PFSK-1 (cell line): ENCODE data around the gene TIMP1.

Source experiments
- FOXP2 ChIP-seq: optimal IDR thresholded peaks from 2 replicates; pipeline ENCODE3; 2011; ENCODE audit warnings: borderline replicate concordance, control low read depth, inconsistent platforms; ENCODE audit not compliant: insufficient read depth; ENCODE audit errors: extremely low read length, extremely low read depth
- POLR2AphosphoS5 ChIP-seq: IDR thresholded peaks from 2 replicates; pipeline ENCODE4 v1.6.1; 2012; ENCODE audit warnings: low read depth, mild to moderate bottlenecking, control low read depth, low read length, moderate library complexity
- SIN3A ChIP-seq: IDR thresholded peaks from 2 replicates; pipeline ENCODE4 v1.6.1; 2012; ENCODE audit warnings: mild to moderate bottlenecking, low read length, moderate library complexity, borderline replicate concordance; ENCODE audit not compliant: insufficient read depth
- TAF1 ChIP-seq: IDR thresholded peaks from 2 replicates; pipeline ENCODE4 v1.6.1; 2012; ENCODE audit warnings: low read length, control low read depth, borderline replicate concordance; ENCODE audit not compliant: insufficient read depth
- TF ChIP-seq, protein P1 (sequence below), 2 experiments: IDR thresholded peaks; 2 replicates each; pipeline versions ENCODE4 v1.6.1 to v1.8.0; 2011 to 2012; ENCODE audit warnings: low read depth in 2 of 2, low read length in 2 of 2, control low read depth in 1 of 2, inconsistent platforms in 1 of 2, mild to moderate bottlenecking in 1 of 2, moderate library complexity in 1 of 2; ENCODE audit not compliant: insufficient read depth in 1 of 2

Gene TIMP1

DNA sequence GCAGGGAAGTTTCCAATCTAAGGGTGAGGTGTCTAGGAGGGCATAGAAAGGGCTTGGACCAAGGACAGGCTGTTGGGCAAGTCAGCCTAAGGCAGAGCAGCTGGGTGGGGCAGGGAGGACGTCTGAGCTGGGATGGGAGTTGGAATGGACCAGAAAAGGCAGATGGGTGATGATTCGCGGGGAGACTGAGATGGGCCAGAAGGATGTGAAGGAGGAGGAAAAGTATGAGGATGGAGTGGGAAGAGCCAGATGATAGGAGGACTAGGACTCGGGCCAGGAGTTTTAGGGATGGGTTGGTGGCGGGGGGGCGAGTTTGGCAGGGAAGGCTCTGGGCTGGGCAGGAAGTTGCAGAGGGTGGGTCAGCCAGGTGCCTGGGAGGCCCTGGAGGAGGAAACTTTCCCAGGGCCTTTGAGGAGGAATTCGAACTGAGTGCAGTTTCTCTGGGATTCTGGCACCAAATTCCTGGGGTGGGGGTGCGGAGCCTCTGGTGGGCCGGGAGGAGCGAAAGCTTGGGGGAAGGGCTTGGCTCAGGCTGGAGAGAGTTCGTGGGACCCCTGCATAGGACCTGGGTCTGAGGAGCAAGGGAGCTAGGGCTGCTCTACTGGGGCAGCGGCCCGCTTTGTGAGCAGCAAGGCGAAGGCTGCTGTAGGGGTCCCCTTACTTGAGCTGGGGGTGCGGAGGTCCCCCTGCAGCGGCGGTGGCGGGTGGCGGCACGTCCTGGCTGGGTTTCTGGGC lies 8.7 kb upstream of the TIMP1 start:
- no peak for TF ChIP-seq POLR2AphosphoS5

DNA sequence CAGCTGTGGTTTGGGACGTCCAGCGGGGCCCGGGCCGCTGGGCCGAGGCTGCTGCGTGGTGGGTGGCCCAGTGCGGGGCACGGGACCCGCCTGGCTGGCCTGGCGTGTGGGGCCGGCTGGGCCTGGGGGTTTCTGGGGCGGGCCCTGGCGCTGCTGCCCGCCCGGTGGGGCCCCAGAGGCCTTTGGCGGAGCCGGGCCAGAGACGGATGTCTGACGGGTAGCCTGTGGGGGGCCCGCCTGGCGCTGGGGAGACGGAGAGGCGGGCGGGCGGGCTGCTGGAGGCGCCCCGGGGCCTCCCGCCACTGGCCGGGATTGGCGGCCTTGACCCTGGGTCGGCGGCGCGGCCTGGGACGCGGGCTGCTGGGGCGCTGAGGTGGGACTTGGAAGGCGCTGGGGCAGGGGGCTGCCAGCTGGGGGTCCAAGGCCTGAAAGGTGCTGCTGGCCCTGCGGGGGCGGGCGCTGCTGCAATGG lies 8.1 kb upstream of the TIMP1 start:
- no peak for TF ChIP-seq SIN3A
- no peak for TF ChIP-seq FOXP2
- TF ChIP-seq, protein P1, sequence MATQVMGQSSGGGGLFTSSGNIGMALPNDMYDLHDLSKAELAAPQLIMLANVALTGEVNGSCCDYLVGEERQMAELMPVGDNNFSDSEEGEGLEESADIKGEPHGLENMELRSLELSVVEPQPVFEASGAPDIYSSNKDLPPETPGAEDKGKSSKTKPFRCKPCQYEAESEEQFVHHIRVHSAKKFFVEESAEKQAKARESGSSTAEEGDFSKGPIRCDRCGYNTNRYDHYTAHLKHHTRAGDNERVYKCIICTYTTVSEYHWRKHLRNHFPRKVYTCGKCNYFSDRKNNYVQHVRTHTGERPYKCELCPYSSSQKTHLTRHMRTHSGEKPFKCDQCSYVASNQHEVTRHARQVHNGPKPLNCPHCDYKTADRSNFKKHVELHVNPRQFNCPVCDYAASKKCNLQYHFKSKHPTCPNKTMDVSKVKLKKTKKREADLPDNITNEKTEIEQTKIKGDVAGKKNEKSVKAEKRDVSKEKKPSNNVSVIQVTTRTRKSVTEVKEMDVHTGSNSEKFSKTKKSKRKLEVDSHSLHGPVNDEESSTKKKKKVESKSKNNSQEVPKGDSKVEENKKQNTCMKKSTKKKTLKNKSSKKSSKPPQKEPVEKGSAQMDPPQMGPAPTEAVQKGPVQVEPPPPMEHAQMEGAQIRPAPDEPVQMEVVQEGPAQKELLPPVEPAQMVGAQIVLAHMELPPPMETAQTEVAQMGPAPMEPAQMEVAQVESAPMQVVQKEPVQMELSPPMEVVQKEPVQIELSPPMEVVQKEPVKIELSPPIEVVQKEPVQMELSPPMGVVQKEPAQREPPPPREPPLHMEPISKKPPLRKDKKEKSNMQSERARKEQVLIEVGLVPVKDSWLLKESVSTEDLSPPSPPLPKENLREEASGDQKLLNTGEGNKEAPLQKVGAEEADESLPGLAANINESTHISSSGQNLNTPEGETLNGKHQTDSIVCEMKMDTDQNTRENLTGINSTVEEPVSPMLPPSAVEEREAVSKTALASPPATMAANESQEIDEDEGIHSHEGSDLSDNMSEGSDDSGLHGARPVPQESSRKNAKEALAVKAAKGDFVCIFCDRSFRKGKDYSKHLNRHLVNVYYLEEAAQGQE (IDR thresholded peaks at IDR 0.05; ENCODE audit: insufficient read depth in 1 of 2, low read depth in 2 of 2, low read length in 2 of 2), result no peak
- no peak for TF ChIP-seq POLR2AphosphoS5
- TF ChIP-seq TAF1, result no peak

DNA sequence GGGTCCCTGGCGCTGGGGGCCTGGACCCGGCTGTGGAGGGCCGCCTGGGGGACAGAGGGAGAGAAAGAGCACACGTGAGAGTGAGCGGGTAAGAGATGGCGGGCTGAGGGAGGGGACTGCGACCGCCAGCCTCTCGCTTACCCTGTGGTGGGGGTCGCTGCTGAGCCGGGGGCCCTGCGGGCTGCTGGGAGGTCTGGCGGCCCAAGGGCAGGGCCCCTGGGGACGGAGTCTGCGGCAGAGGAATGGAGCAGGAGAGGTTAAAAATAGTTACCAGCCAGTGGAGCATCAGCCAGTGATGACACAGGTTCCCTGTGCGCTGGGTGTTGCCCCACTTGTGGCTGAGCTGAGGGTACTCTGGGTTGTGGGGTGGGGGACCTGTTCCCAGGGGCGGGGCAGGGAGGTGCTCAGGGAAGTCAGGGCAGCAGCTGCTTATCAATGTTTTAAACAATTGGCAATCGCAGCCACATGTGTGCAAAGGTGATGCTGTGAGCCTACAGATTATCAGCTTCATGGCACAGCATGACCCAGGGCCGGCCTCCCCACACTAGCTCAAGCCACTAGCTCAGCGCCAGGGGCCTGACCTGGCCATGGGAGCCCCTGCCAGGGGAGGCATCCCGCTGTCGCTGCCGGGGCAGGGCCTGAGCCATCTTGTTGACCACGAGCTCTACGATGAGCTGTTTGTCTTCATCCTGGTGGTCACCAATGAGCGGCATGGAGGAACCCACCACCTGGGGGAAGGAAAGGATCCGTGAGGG lies 7.5 kb upstream of the TIMP1 start:
- TF ChIP-seq POLR2AphosphoS5, result no peak

DNA sequence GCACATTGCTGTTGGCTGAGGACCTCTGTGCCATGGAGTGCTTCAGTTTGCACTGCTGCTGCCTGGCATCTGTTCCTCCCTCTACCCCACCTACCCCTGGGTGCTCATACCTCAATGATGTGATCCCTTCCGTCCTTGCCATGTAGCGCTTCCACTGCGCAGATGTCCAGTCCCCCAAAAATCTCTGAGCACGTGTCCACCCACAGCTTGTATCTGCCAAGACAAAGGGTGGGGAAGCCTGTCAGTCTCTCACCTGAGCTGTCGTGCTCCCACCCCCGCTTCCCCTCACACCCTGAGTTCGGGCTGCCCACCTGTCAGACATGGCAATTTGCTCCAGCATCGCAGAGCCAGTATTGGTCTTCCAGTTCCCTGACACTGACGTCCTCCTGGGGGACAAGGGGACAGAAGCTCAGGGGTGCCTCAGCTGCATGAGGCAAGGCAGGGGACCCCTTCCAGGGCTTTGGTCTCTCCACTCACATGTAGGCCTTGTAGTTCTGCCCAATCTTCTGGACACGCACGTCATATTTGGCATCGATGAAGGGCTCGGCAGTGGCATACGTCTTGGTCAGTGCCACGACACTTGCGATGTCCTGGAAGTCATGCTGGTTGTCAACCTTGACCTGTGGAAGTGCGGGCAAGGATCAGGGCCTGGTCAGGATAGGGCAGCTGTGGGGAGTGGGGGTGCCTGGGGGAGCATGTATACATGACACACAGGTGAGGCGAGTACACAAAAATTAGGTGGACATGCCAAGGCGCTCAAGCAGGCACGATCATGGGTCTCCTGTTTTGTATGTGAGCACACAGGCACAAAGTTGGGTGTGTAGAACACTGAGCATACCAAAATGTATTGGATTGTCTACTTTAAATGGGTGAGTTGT lies 6.0 kb upstream of the TIMP1 start:
- TF ChIP-seq, protein P1 (IDR thresholded peaks at IDR 0.05; ENCODE audit: insufficient read depth in 1 of 2, low read depth in 2 of 2, low read length in 2 of 2), result no peak
- TF ChIP-seq FOXP2 (no peak), POLR2AphosphoS5 (no peak), TAF1 (no peak), SIN3A (no peak)

DNA sequence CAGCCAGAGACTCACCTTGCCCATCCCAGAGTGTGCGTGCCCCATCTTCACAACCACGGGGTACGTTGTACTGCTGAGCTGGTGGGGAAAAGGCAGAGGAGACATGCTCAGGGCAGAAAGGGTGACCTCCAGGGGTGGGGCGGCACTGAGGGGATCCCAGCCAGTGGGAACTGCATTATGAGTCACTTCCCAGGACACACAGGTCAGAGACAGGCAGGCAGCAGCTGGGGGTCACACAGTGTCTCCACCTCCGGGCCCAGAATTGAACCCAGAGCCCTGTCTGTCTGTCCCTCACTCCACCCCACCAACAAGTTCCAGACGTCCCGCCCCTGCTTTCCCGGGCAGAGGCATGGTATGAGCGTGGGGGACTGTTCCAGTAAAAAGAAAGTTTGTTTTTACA lies 4.8 kb upstream of the TIMP1 start:
- TF ChIP-seq, protein P1 (IDR thresholded peaks at IDR 0.05; ENCODE audit: insufficient read depth in 1 of 2, low read depth in 2 of 2, low read length in 2 of 2), result no peak

GRCh38 chrX:47577901-47578300 lies 4.3 kb upstream of the TIMP1 start:
- TF ChIP-seq FOXP2, result no peak
- TF ChIP-seq, protein P1 (IDR thresholded peaks at IDR 0.05; ENCODE audit: insufficient read depth in 1 of 2, low read depth in 2 of 2, low read length in 2 of 2), result no peak
- no peak for TF ChIP-seq SIN3A
- TF ChIP-seq POLR2AphosphoS5, result no peak
- TF ChIP-seq TAF1, result no peak
